Measurements from ENCODE around the gene PRKCSH. TPM values are rescaled to one million over a fixed set of nuclear protein-coding genes. Genes with fewer than 3 reads are reported as not detected.
"Not testable (repeated sequence)": the region's sequence is repeated elsewhere in the genome, so short reads cannot be mapped to it uniquely, and the experiment has no call there.

PRKCSH gene
- total and polyA plus RNA-seq, 10 of the 15 experiments (the other 5 are each of a cell fraction or from before 2014, with no cell fraction given): 1.1 to 280 (median 44.1) TPM

DNA sequence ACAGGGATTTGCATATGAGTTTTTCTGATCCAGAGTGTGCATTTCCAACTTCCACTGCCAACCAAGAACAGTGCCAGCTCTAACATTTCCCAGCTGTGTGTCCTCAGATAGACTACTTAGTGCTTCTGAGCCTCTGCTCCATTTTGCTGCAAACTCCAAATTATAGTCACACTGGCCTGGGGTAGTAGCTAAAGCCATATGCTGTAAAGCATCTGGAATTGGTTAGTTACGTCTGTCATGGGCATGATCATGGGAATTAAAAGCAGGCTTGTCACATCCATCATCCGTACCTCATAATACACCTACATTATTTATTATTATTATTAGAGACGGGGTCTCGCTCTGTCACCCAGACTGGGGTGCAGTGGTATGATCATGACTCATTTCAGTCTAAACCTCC, 38.3 kb downstream of the PRKCSH start (continued):
- TF ChIP-seq ZZZ3 (IDR thresholded peaks at IDR 0.05; ENCODE audit: control insufficient read depth, insufficient read length, low read depth): no peak
- TF ChIP-seq, protein P1, sequence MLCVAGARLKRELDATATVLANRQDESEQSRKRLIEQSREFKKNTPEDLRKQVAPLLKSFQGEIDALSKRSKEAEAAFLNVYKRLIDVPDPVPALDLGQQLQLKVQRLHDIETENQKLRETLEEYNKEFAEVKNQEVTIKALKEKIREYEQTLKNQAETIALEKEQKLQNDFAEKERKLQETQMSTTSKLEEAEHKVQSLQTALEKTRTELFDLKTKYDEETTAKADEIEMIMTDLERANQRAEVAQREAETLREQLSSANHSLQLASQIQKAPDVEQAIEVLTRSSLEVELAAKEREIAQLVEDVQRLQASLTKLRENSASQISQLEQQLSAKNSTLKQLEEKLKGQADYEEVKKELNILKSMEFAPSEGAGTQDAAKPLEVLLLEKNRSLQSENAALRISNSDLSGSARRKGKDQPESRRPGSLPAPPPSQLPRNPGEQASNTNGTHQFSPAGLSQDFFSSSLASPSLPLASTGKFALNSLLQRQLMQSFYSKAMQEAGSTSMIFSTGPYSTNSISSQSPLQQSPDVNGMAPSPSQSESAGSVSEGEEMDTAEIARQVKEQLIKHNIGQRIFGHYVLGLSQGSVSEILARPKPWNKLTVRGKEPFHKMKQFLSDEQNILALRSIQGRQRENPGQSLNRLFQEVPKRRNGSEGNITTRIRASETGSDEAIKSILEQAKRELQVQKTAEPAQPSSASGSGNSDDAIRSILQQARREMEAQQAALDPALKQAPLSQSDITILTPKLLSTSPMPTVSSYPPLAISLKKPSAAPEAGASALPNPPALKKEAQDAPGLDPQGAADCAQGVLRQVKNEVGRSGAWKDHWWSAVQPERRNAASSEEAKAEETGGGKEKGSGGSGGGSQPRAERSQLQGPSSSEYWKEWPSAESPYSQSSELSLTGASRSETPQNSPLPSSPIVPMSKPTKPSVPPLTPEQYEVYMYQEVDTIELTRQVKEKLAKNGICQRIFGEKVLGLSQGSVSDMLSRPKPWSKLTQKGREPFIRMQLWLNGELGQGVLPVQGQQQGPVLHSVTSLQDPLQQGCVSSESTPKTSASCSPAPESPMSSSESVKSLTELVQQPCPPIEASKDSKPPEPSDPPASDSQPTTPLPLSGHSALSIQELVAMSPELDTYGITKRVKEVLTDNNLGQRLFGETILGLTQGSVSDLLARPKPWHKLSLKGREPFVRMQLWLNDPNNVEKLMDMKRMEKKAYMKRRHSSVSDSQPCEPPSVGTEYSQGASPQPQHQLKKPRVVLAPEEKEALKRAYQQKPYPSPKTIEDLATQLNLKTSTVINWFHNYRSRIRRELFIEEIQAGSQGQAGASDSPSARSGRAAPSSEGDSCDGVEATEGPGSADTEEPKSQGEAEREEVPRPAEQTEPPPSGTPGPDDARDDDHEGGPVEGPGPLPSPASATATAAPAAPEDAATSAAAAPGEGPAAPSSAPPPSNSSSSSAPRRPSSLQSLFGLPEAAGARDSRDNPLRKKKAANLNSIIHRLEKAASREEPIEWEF (IDR thresholded peaks at IDR 0.05; ENCODE audit: insufficient replicate concordance, low read depth, low read length): no peak
- TF ChIP-seq ZNF384 (IDR thresholded peaks at IDR 0.05; ENCODE audit: borderline replicate concordance, low read depth, low read length): no peak

DNA sequence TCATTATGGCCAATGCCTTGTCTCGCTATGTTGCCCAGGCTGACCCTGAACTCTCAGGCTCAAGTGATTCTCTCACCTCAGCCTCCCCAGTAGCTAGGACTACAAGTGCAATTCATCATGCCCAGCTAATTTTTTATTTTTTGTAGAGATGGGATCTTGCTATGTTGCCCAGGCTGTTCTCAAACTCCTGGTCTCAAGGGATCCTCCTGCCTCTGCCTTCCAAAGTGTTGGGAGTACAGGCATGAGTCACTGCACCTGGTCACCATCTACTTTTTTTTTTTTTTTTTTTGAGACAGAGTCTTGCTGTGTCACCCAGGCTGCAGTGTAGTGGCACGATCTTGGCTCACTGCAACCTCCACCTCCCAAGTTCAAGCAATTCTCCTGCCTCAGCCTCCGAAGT, 39.9 kb downstream of the PRKCSH start:
- ChIA-PET CTCF (interaction anchor here (1.2 kb wide), 1 partner anchor 94 kb away, joined by 5 read pairs; no protein-coding TSS in a partner anchor), POLR2A (interaction anchor here (0.7 kb wide), 1 partner anchor 512 kb away, joined by 3 read pairs; no protein-coding TSS in a partner anchor)
- SMC1A ChIA-PET (ENCODE audit: uncharacterized antibody, unreplicated experiment); H2AFZ ChIP-seq (ENCODE audit: control insufficient read depth, low read depth, low read length); H3K4me3 ChIP-seq; FAIRE-seq; H3K27me3 ChIP-seq (replicated peaks in 1 of 2; ENCODE audit: control insufficient read depth in 2 of 2, insufficient read depth in 2 of 2, low read length in 1 of 2); DNase-seq (ENCODE audit: low read depth, low spot score); RAD21 ChIA-PET (ENCODE audit: unreplicated experiment); H3K4me1 ChIP-seq (ENCODE audit: control insufficient read depth, insufficient read depth, low read length); ATAC-seq; intact Hi-C loops (cut with micrococcal nuclease; ENCODE audit: unreplicated experiment); H3K36me3 ChIP-seq (ENCODE audit: control insufficient read depth in 2 of 2, insufficient read depth in 2 of 2, low read length in 1 of 2); BruUV-seq (replicated peaks); H3K4me2 ChIP-seq (ENCODE audit: control insufficient read depth, insufficient read depth); H3K9ac ChIP-seq (ENCODE audit: control insufficient read depth, insufficient read depth, low read length); H3K27ac ChIP-seq (ENCODE audit: control insufficient read depth, insufficient read depth); H3K79me2 ChIP-seq (ENCODE audit: control insufficient read depth, insufficient read depth, low read length); H4K20me1 ChIP-seq (ENCODE audit: control insufficient read depth, insufficient read depth); H3K9me3 ChIP-seq (replicated peaks; ENCODE audit: control insufficient read depth, insufficient read depth, low read length): not testable (repeated sequence)
- WGBS (ENCODE audit: insufficient coverage, insufficient replicate concordance, low lambda C conversion rate, missing lambda C conversion rate): 59% methylated on average over 2 of the region's 3 CpGs
- in situ Hi-C loops (cut with MboI): loop anchor here (10.0 kb wide), 1 partner anchor 181 kb away; the partner anchor contains the start of gene TSPAN16

All from GM12878 (cell line).